CD4-positive, alpha-beta T cell treated with Interleukin-4 for 4 hours (primary cell): ENCODE measurements around the gene SCARF1.

ENCODE experiments used
- DNase-seq: peaks from one replicate; pipeline ENCODE4 v3.0.0-alpha.2; 2020

SCARF1 gene

GRCh38 chr17:1627182-1627981, 18.1 kb downstream of the SCARF1 start:
- no peak for DNase-seq

DNA sequence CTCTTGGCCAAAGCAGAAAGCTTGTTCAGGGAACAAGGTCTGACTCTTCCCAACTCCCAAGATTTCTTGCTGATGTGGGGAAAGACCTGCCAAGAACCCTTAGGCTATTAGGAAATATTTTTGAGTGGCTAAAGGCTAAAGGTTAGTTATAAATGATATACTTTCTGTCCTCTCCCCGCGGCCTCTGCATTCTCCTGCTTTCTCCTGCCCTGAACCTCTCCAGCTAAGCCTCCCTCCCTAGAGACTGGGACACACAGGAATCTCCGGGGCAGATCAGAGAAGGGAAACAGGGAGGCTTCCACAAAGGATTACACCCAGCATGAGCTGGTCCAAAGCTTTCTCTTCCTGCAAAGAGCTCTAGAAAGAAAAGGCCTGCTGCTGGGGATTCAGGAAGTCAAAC, 19.2 kb downstream of the SCARF1 start:
- no peak for DNase-seq

DNA sequence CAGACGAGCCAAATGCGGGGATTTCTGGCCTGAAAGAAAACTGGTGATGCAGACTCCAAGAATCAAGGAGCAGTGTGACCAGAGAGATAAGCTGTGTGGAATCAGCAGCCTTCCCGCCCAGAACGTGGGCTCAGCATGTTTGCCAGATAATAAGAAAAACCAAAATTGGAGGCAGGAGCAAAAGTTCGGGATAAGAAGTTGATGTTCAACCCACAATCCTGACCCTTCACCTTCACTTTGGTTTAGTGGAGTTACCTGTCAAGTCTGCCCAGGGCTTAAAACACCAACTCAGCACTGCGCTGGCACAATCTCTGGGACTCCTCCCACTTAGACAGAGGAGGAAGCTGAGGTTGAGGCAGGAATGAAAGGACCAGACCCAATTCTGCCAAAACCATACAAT, 20.0 kb downstream of the SCARF1 start:
- DNase-seq = no peak

DNA sequence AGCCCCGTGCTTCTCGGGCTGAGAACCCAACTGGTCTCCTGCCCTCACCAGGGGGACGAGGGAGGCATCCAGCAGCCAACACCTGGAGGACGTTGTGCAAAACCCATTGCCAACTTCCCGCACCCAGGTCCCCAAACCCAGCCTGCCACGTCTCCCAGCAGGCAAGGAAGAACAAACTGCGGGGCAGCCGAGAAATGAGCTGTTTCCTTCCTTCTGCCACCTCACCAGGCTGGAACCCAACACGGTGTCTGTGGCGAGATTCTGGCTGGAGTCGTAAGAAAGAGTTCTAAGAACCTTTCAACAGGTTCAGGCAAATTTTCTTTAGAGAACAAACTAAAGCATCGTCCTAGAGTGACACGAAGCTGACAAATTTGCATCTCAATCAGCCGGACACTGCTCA, 20.5 kb downstream of the SCARF1 start:
- no peak for DNase-seq

- DNase-seq = no peak
These were observed 20.9 kb downstream of the SCARF1 start for GRCh38 chr17:1624650-1625049.

DNA sequence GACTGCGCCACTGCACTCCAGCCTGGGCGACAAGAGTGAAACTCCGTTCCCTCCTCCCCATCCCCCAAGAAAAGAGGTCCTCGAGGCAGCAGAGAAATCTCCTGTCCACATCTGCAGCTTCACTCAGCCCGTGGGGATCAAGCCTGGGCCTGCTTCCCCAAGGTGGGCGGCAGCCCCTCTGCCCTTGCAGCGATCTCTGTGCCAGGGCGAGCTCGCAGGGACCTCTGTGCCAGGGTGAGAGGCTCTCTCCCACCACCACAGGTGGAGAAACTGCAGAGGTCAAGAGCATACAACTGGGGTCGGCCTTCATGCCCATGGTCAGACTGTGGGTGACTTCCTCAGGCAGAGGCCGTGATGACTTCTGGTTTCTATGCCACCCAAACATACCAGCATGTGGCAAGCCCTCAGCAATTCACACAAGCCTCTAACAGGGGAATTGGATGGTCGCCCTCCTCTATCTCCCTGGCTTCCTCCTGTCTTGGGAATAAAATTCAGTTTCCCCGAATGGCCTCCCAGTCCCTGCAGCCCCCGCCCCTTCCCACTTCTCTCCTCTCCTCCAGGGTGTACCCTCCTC, 22.4 kb downstream of the SCARF1 start:
- no peak for DNase-seq

DNA sequence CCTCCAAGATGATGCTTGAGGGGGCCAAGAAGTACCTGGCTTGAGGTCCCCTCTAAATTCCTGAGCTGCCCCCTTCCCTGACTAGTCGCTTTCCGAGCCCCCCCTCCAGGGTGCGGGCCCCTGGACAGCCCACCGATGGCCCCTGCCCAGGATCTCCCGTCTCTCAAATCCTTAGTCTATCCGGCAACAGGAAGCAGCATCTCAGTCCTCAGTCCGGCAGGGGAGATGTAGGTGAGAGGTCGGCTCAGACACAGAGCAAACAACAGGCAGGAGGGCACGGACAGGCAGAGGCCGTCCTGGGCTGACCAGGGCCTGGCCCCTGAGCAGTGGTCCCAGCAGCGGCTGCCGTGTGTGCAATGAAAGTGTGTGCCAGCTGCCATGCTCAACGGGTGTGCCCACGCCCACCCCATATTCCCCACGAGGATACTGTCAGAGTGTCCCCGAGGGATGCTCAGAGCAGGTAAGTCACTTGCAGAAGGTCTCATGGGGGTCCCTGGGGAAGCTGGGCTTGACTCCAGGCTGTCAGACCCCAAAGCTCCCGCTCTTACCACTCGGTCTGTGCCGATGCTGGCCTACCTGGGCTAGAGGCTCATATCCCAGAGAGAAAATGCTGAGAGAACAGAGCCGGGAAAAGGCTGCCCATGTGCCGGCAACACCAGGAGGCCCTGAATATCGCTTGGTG, 24.1 kb downstream of the SCARF1 start:
- DNase-seq = no peak

GRCh38 chr17:1620486-1620885, 25.0 kb downstream of the SCARF1 start:
- DNase-seq = no peak

- no peak for DNase-seq
These were observed 27.8 kb downstream of the SCARF1 start for GRCh38 chr17:1617620-1618174.

DNA sequence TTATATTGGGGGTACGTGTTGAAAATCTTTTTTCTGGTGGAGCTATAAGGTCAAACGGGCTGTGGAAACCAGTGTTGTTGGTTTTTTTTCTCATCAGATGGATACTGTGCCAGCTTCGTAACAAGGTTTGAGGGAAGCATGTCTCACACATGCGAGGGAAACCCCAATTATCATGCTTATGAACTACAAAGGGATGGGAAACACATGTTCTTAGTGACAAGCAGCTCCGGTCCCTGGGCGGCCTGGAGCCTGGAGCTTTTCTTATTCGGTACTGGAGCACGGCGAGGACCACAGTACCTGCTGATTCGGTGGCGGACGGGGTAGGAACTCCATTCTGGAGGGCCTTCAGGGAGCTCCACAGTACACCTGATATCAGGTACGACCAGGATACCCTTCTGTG, 29.4 kb downstream of the SCARF1 start:
- DNase-seq = no peak

- DNase-seq = no peak
These were observed 33.1 kb downstream of the SCARF1 start for GRCh38 chr17:1612400-1612799.

DNA sequence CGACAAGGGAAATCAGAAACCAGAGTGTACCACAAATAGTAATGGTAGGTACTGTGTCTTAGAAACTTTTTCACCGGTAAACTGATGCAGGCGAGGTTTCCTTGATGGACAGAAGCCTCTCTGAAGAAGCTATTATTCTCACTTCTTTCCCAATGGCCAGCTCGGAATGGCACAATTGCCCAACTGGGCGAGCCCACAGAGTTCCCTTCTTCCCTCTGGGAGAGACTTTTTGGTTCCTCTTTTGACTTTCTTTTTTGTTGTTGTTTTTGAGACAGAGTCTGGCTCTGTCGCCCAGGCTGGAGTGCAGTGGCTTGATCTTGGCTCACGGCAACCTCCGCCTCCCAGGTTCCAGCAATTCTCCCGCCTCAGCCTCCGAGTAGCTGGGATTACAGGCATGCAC, 33.8 kb downstream of the SCARF1 start:
- DNase-seq = no peak

DNA sequence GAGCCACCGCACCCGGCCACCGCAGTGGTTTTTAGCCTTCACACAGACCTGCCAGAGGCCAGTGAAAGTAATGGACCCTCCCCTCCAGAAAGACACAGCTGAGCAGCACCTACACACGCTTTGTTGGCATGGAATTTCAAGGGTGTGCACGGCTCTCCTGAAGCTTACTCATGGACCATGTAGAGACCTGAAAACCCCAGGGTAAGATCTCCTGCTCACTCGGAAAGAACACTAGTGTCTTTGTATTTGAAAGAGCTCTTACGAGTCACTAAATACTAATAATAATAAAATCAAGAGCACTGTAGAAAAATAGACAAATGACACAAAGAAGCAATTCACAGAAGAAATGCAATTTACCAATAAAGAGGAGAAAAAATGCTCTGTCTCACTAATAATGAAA, 36.9 kb downstream of the SCARF1 start:
- DNase-seq = no peak

- DNase-seq = no peak
These were observed 37.6 kb downstream of the SCARF1 start for GRCh38 chr17:1607971-1608320.

- no peak for DNase-seq
These were observed 39.1 kb downstream of the SCARF1 start for GRCh38 chr17:1606352-1606985.

DNA sequence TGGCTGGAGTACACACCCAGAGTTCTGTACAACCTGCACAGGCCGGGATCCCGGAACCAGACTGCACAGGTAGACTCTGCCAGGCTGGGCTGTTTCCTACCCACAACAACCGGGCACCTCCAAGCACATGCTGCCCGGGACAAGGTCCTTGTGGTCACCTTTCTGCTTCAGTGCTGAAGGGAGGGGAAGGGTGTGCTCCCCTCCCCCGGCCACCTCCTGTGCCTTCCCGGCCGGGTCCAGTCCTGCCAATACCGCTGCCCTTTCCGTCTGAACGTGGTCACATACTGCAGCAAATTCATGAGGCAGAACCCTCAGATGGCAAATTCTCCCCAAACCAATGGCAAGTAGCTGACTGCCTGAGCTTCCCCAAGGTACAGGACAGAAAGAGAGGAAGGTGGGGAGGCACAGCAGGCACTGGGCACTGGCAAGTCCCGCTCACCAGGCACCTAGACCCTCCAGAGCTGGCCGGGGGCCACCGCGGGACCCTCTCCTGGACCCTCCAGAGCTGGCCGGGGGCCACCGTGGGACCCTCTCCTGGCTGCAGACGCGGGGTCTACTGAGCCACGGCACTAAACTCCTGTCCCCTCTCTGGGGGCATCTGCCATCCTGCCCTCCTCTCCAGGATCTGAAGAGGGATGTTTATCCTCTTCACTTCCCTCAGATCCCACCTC, 39.7 kb downstream of the SCARF1 start:
- no peak for DNase-seq

- no peak for DNase-seq
These were observed 40.6 kb downstream of the SCARF1 start for GRCh38 chr17:1604831-1605528.

DNA sequence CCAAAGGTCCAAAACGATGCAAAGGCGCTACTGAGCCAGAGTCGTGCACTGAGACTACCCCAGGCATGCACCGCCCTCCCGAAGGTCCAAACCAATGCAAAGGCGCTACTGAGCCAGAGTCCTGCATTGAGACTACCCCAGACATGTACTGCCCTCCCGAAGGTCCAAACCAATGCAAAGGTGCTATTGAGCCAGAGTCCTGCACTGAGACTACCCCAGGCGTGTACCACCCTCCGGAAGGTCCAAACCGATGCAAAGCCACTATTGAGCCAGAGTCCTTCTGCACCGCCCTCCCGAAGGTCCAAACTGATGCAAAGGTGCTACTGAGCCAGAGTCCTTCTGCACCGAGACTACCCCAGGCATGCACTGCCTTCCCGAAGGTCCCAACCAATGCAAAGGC, 44.0 kb downstream of the SCARF1 start:
- DNase-seq = no peak

GRCh38 chr17:1598399-1599095, 47.0 kb downstream of the SCARF1 start:
- DNase-seq = no peak

GRCh38 chr17:1597861-1598342, 47.6 kb downstream of the SCARF1 start:
- no peak for DNase-seq

DNA sequence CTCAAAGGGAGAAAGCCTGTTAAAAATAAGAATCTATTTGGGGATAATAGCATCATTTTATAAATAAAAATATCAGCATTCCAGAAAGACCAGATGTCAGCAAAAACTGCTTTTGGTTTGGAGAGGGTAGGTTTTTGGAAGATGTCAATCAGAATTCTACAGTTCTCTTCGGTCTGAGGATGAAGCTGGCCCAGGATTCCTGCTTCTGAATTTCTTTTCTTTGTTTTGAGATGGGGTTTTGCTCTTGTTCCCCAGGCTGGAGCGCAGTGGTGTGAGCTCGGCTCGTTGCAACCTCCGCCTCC, 52.0 kb downstream of the SCARF1 start:
- DNase-seq = no peak
